ENCODE data around the gene IVL. TPM values are rescaled to one million over a fixed set of nuclear protein-coding genes. Genes with fewer than 3 reads are reported as not detected.

Gene IVL
- total RNA-seq, 4 donors from 2014 or later: not detected

GRCh38 chr1:152919071-152919470, 10.7 kb downstream of the IVL start:
- no peak overlapping the region for H3K27ac ChIP-seq
- no peaks in the 10 kb centered on the region for H3K36me3 ChIP-seq
- DNase-seq: no peak
- H3K9me3 ChIP-seq: no peaks in the 10 kb centered on the region
- TF ChIP-seq POLR2A (IDR thresholded peaks at IDR 0.05): no peak
- TF ChIP-seq CTCF (IDR thresholded peaks at IDR 0.05 in 4 of 5, conservative IDR thresholded peaks at IDR 0.05 in 1 of 5): no peak
- intact Hi-C loops (cut with DNase I; ENCODE audit: low total_unique reads) (no loop called here), in situ Hi-C loops (cut with MboI; ENCODE audit: low sequenced_read_pairs in 4 of 4) (no loop called here)
- H3K4me3 ChIP-seq: no peak overlapping the region
- ATAC-seq: no peak
- H3K27me3 ChIP-seq: no peaks in the 10 kb centered on the region
- no peaks in the 10 kb centered on the region for H3K4me1 ChIP-seq

- no peak overlapping the region for H3K27ac ChIP-seq
- ATAC-seq (no peak), DNase-seq (no peak)
- H3K27me3 ChIP-seq: no peaks in the 10 kb centered on the region
- H3K4me1 ChIP-seq: no peaks in the 10 kb centered on the region
- no peaks in the 10 kb centered on the region for H3K36me3 ChIP-seq
- H3K9me3 ChIP-seq: no peaks in the 10 kb centered on the region
- in situ Hi-C loops (cut with MboI; ENCODE audit: low sequenced_read_pairs in 4 of 4): no loop called here
- intact Hi-C loops (cut with DNase I; ENCODE audit: low total_unique reads): no loop called here
- TF ChIP-seq CTCF (IDR thresholded peaks at IDR 0.05 in 4 of 5, conservative IDR thresholded peaks at IDR 0.05 in 1 of 5) (no peak), POLR2A (IDR thresholded peaks at IDR 0.05) (no peak)
- H3K4me3 ChIP-seq: no peak overlapping the region
These were observed 15.8 kb downstream of the IVL start for GRCh38 chr1:152924191-152924590.

- Histone ChIP-seq H3K4me3 (no peak overlapping the region), H3K36me3 (no peaks in the 10 kb centered on the region), H3K4me1 (no peaks in the 10 kb centered on the region), H3K9me3 (no peaks in the 10 kb centered on the region), H3K27me3 (no peaks in the 10 kb centered on the region), H3K27ac (no peak overlapping the region)
- in situ Hi-C loops (cut with MboI; ENCODE audit: low sequenced_read_pairs in 4 of 4): no loop called here
- intact Hi-C loops (cut with DNase I; ENCODE audit: low total_unique reads): no loop called here
- ATAC-seq (no peak), DNase-seq (no peak)
- TF ChIP-seq CTCF (IDR thresholded peaks at IDR 0.05 in 4 of 5, conservative IDR thresholded peaks at IDR 0.05 in 1 of 5) (no peak), POLR2A (IDR thresholded peaks at IDR 0.05) (no peak)
These were observed 17.7 kb downstream of the IVL start for GRCh38 chr1:152926091-152926490.

- DNase-seq: no peak
- Histone ChIP-seq H3K9me3 (no peaks in the 10 kb centered on the region), H3K27ac (no peak overlapping the region), H3K27me3 (no peaks in the 10 kb centered on the region), H3K4me1 (no peaks in the 10 kb centered on the region), H3K36me3 (no peaks in the 10 kb centered on the region), H3K4me3 (no peak overlapping the region)
- no peak for ATAC-seq
- intact Hi-C loops (cut with DNase I; ENCODE audit: low total_unique reads) (no loop called here), in situ Hi-C loops (cut with MboI; ENCODE audit: low sequenced_read_pairs in 4 of 4) (no loop called here)
- TF ChIP-seq CTCF (IDR thresholded peaks at IDR 0.05 in 4 of 5, conservative IDR thresholded peaks at IDR 0.05 in 1 of 5): no peak
- no peak for TF ChIP-seq POLR2A (IDR thresholded peaks at IDR 0.05)
These were observed 20.3 kb downstream of the IVL start for GRCh38 chr1:152928671-152929070.

- TF ChIP-seq CTCF (IDR thresholded peaks at IDR 0.05 in 4 of 5, conservative IDR thresholded peaks at IDR 0.05 in 1 of 5): no peak
- no peak for TF ChIP-seq POLR2A (IDR thresholded peaks at IDR 0.05)
- no peaks in the 10 kb centered on the region for H3K4me1 ChIP-seq
- intact Hi-C loops (cut with DNase I; ENCODE audit: low total_unique reads) (no loop called here), in situ Hi-C loops (cut with MboI; ENCODE audit: low sequenced_read_pairs in 4 of 4) (no loop called here)
- H3K4me3 ChIP-seq: no peak overlapping the region
- no peaks in the 10 kb centered on the region for H3K27me3 ChIP-seq
- H3K9me3 ChIP-seq: no peaks in the 10 kb centered on the region
- no peak for ATAC-seq
- no peak overlapping the region for H3K27ac ChIP-seq
- no peaks in the 10 kb centered on the region for H3K36me3 ChIP-seq
- DNase-seq: no peak
These were observed 23.9 kb downstream of the IVL start for GRCh38 chr1:152932170-152932811.

All from gastrocnemius medialis (tissue), 4 donors.